GM18517 (cell line): ENCODE data around the gene TGFB1I1.
"Not testable (repeated sequence)": the region's sequence is repeated elsewhere in the genome, so short reads cannot be mapped to it uniquely, and the experiment has no call there.

ENCODE experiments used
- ATAC-seq: cut with Tn5 transposase; IDR thresholded peaks from one replicate; pipeline ENCODE4 v1.9.1; 2021; ENCODE audit warnings: mild to moderate bottlenecking, moderate library complexity; ENCODE audit not compliant: unreplicated experiment

TGFB1I1 gene

DNA sequence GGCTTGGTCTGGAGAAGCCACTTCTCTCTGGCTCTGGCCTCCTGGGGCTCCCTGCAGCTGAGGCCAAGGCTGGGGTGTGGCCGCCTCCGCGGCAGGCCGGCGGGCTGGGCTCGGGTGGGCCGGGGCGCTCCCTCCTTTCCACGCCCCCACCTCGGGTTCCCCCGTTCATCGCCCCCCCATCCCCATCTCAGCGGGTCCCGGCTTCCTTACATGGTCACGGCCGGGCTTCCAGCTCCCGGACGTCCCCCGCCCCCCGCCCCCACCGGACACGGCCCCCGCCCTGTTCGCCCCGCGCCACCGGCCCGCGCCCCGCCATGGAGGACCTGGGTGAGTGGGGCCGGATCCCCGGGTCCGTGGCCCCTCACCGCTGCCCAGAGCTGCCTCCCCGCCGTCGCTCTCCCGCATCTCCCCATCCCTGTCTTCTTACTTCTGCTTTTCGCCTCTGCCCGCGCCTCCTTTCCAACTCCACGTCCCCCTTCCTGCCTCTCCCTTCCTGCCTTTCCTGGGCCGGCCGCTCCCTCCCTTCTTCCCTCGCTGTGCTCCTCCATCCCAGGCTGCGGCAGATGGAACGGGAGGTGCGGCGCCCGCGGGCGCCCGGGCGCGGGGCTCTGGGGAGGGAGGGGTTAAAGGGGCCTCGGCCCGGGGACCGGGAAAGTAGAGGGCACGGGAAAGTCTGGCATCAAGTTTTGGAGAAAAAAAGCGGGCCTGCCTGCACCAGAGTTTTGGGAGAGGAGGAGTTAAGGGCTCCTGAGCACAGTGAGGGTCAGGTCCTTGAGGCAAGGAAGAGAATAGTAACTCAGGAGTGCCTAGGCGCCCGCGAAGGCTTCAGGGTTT lies at the start of gene TGFB1I1:
Gene TGFB1I1 (plus strand): TSS at position 278 of the 834 bp plus-strand sequence. CDS start 37 bp downstream, at position 315.
- no peak for ATAC-seq

DNA sequence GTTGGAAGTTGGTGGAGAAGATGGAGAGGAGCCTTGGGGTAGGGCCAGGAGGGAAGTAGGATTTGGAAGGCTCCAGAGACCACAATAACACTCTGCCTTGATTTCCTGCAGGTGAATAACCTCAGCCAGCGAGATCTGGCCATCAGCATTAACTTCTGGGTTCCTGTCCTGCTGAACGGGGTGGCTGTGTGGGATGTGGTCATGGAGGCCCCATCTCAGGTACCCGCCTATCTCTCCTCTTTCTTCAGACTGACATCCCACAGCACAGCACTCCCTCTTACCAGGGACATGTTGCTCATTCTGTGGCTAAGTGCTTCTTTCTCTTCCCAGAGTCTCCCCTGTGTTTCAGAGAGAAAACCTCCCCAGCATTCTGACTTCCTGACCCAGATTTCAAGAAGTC lies 48.7 kb upstream of the TGFB1I1 start:
- ATAC-seq, result no peak

DNA sequence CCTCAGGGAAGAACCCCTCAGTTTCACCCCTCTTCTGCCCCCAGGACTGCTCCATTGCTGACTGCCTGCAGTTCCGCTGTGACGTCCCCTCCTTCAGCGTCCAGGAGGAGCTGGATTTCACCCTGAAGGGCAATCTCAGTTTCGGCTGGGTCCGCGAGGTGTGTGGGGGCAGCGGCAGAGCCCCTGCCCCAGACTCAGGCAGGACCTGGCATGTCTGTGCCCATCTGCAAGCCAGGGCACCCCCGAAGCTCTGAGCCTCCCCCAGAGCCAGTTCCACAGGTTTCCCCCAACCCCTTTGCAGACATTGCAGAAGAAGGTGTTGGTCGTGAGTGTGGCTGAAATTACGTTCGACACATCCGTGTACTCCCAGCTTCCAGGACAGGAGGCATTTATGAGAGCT lies 48.2 kb upstream of the TGFB1I1 start:
- ATAC-seq, result no peak

DNA sequence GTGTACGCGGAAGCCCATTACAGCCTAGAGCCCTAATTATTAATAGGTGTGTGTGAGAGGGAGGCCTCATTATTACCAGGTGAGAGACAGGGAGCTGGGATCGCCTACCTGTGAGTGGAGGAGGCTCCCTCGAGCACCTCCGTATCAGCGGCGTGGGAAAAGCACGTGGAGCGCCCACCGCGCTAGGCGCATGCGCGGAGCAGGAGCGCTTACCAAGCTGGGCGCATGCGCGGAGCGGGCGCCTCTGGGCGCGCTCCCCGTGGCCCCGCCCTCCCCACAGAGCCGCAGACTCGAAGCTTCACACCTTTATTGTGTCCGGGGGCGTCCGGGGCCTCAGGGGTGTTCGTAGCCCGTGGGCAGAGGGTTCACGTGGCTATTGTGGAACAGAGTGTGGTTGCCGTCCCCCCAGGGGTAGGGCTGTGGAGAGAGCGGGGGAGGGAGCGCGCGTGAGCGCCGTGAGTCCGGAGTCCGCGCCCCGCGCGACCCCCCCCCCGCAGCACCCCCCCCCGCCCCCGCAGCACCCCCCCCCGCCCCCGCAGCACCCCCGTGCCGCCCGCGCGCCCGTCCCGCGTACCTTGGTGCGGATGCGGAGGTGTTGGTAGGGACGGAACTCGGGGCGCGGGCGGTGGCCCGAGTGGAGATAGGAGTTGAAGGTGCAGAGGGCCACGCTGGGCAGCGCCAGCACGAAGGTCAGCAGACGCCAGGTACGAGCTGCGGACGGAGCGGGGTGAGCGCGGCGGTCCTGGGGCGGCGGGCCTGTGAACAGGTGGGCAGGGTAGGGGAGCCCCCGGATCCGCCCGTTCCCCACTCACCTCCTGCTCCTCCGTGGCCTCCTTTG lies 44.3 kb upstream of the TGFB1I1 start:
- ATAC-seq, result no peak

DNA sequence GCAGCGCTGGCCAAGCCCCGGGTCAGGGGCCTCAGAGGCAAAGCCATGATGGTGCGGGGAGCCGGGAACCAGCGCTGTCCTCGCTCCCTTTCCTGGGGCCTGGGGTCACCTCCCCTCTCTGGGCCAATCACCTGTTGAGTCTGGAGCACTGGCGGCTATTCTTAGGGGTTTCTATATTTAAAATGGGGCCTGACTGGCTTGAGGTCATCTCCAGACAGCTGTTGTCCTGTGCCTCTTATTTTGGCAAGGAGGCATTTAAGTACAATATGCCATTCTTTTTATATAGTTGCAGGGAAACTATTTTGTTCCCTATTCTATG lies 43.7 kb upstream of the TGFB1I1 start, which contains the start of gene COX6A2:
Gene COX6A2 (minus strand): TSS at position 82 of the 319 bp plus-strand sequence. CDS start 35 bp downstream, at position 47.
- ATAC-seq, result no peak

DNA sequence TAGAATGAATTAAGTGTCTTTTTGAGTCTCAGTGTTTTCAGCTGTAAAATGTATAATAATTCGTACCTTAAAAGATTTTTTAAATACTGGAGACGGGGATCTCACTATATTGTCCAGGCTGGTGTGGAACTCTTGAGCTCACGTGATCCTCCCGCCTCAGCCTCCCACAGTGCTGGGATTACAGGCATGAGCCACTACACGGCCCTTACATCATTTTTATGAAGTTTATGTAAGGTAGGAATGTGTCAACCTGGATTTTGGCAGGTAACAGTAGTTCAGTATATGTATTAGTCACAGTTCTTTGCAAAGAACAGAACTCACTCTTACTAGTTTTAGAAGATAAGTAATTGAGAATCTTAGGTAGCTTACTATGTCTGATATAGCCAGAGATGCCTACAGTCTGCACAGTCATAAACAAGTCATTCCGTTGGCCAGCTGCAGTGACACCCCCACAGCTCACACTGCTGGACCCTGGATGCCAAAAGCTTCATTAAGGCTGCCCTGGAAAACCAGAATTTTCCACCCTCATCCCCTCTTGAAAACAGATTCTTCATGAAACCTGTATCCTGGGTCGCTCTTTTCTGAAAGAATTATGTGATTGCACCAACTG lies 43.2 kb upstream of the TGFB1I1 start:
- ATAC-seq, result no peak

DNA sequence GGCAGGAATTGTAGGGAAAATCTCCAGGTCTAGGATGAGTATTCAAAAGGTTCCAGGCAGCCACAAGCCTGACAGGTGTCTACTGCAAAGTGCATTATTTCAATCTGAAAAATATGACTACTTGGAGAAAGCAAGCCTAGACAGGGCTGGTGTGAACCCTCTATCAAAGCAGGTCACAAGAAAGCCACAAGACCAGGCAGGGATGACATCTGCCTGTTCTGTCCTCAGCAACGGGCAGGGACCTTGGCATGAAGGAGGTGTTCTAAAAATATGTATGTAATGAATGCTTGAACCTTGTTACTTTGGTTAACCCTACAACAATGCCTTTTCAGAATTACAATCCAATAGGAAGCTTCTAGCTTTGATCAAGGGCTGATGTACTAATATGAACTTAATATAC lies 42.6 kb upstream of the TGFB1I1 start:
- no peak for ATAC-seq

DNA sequence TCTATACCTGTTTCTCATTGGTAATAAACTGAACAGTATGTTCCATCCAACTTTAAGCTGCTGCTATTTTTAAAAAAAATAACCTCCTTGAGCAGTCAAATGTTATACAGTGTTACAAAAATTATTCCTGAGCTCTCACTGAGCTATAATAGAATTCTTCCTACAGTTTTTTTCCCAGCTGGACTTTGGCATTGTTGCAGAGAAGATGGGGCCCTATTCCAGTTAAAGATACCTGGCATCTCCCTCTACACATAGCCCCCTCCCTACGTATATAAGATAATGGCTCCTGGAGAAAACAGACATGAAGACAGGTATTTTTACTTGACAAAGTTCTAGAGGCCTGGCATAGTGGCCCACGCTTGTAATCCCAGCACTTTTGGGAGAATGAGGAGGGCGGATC lies 42.2 kb upstream of the TGFB1I1 start:
- no peak for ATAC-seq

DNA sequence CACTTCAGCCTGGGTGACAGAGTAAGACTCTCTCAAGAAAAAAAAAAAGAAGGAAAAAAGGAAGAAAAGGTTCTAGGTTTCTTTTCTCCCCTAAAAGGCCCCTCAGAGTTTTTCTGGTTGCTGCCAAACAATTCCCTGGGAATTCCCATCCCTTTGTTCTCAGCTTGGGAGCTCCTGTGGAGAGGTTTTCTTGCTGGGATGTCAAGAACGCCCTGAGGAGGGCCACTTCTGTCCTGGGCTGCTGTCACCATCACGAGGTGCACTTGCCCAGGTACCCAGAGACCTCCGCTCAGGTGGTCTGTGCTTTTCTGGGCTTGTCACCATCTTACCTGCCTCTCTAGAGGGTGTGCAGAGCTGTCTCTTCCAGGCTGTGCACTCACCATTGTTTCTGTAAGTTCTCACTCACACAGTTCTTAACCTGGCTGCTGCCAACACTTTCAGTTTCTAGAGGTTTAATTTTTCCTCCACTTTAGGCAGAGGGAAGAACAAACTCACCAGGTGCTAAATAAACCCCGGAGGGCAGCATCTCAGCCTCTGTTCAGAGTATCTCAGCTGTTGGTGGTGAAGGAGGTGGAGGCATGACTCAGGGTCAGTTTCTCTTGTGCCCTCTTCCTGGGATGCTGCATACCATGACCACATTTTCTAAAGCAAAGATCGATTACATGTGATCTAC lies 41.4 kb upstream of the TGFB1I1 start:
- ATAC-seq, result no peak

DNA sequence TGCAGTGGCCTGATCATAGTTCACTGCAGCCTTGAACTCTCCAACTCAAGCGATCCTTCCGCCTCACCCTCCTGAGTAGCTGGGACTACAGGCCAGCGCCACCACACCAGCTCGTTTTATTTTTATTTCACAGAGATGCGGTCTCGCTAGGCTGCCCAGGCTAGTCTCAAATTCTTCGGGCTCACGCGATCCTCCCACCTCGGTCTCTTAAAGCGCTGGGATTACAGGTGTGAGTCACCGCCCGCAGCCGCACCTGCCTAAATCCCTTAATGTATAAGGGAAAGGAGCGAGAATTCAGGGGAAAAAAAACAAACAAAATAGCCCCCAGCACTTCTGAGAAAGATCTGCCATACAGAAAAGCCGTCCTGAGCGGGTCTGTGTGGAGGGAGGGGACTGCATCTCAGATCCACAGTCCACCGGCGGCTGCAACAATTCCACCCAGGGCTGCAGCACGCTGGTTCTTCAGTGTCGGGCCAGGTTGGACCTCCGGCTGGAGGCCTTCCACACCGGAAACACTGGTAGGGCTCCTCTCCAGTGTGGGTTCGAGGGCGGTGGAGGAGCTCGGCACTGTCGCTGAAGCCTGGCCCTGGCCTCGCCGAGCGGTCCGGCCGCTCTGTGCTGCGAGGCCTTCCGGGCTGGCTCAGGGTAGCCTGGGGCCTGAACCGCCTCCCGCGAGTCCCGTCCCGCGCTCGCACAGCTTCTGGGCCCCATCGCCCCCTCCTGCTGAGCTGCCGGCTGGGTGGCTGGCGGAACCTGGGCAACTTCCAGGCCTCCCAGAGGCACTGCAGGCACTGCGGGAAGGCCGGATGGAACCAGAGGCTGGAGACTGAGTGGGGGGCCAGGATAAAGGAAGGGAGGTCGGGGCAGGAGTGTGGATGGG lies 36.4 kb upstream of the TGFB1I1 start:
- ATAC-seq, result no peak

DNA sequence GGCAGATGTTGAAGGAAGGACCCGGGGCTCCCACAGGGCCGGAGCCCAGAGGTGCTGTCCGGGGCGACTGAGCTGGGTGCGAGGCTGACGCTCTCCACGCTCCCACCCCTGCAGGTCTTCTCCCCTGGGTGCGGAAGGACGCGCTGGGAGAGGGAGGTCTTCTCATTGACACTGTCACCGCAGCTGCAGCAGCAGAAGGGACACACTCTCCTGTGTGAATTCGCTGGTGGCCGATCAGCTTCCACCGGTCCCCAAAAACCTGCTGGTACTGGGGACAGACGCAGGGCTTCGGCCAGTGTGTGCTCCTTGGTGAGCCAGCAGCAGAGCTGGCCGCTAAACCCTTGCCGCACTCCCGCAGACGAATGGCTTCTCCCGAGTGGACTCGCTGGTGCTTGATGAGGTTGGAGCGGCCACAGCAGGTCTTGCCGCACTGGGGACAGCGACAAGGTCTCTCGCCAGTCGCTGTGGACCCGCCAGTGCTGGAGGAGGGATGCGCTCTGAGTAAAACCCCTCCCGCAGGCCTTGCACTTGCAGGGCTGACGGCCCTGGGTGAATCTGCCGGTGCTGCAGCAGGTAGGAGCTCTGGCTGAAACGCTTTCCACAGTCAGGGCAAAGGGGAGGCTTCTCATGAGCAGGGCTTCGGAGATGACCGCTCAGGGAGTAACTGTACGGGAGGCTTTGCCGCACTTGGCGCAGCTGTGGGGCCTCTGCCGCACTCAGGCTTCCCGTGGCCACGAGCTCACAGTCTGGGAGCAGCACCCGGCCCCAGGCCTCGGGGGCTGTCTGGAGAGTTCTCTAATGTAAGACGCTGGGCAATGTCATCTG lies 35.5 kb upstream of the TGFB1I1 start:
- ATAC-seq, result no peak

DNA sequence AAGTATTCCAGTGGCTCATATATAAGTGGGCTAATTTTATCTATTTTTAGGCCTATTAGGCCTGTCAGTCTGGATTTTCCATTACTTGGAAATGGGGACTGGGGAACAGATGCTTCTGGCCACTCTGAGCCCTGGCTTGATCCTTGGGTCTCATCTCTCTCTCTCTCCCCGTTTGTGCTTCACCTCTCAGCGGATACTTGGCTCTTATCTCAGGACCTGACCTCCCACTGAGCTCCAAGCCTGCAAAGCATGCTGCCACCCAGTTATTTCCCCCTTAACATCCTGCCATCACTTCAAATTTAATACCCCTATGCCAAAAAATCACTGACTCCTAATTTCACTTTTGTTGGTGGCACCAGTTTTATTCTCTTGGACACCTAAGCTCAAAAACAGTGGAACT lies 33.5 kb upstream of the TGFB1I1 start:
- no peak for ATAC-seq

DNA sequence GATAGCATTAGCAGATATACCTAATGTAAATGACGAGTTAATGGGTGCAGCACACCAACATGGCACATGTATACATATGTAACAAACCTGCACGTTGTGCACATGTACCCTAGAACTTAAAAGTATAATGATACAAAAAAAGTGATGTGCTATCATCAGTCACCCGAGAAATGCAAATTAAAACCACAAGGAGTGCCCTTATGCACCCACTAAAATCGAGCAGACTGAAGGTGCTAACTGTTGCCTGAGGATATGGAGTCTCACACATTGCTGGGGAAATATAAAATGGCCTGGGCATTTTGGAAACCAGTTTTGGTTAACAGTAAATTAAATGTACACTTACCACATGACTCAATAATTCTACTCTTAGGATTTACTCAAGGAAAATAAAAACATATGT lies 32.9 kb upstream of the TGFB1I1 start:
- ATAC-seq, result not testable (repeated sequence)

DNA sequence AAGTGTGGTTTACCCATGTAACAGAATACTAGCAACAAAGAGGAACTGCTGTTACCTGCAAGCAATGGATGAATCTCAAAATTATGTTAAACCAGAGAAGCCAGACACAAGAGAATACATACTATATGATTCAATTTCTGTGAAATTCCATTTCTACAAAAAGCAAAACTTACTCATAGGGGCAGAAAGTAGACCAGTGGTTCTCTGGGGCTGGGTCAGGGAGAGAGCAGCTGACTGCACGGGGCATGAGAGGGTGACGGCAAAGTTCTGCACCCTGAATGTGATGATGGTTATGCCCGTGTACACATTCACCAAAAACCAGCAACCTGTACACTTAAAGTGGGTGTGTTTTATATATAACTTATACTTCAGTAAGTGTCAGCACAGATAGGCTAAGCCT lies 32.4 kb upstream of the TGFB1I1 start:
- no peak for ATAC-seq

DNA sequence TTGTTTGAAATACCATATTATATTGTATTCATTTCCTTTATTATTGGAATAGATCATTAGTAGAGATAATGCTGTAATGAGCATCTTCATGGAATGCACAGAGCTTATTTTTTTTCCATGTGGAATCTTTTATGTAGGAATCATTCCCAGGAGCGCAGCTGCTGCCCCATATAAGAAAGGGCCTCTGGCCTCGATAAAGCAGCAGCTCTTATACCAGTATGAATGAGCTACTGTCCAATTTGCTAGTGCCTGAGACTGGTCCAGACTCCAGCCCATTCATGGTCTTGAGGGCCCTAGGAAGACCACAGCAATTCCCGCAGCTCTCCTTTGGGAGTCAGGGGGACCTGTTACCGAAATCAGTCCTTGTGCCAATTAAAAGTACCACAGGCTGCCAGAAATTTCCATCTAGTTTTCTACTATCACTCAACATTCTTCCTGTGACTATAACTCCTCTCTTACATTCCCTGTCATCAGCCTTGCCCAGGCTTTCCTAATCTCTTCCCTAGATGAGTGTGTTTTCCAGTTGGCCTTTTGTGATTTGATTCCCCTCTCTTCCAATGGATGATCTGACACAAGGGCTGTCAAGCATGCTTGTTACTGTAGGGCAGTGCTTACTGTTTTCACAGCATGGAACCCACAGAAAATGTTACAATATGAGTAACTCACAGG lies 31.3 kb upstream of the TGFB1I1 start:
- ATAC-seq, result no peak

DNA sequence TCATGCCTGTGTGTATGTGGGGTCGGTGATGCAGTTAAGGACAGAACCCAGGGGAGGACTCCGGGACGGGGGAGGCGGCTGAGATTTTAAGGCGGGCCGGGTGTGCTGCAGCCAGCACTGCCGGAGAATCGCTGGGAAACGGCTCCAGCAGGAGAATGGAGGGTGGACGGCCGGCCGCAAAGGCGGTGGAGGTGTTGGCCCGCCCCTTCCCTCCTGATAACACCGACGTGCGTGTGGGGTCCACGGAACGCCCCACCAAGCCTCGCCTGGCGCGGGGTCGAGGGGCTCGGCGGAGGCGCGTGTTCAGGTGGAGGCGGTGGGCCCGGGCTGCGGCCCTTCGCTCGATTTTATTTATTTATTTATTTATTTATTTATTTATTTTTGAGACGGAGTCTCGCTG lies 30.0 kb upstream of the TGFB1I1 start:
- no peak for ATAC-seq

DNA sequence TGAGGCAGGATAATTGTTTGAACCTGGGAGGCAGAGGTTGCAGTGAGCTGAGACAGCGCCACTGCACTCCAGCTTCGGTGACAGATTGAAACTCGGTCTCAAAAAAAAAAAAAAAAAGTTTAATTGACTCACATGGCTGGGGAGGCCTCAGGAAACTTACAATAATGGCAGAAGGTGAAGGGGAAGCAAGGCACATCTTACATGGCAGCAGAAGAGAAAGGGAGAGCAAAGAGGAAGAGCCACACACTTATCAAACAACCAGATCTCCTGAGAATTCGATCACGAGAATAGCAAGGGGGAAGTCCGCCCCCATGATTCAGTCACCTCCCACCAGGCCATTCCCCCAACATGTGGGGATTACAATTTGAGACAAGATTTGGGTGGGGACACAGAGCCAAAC lies 26.0 kb upstream of the TGFB1I1 start:
- not testable (repeated sequence) for ATAC-seq

DNA sequence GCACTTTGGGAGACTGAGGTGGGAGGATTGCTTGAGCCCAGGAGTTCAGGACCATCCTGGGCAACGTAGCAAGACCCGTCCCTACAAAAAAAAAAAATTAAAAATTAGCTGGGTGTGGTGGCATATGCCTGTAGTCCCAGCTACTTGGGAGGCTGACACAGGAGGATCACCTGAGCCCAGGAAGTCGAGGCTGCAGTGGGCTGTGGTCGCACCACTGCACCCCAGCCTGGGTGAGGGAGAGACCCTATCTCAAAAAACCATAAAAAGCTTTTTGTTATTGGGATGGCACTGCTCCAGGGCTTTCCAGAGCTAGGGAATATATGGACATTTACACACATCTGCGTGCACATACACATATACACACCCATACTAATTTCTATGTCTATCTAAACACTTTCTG lies 20.8 kb upstream of the TGFB1I1 start:
- no peak for ATAC-seq
